Neural cell (in vitro differentiated cells): ENCODE data around the gene CSTB. TPM values are rescaled to one million over a fixed set of nuclear protein-coding genes. Genes with fewer than 3 reads are reported as not detected.
"Not testable (repeated sequence)": the region's sequence is repeated elsewhere in the genome, so short reads cannot be mapped to it uniquely, and the experiment has no call there.

ENCODE experiments used
- H2AFZ ChIP-seq: fragments of 200-600, 300-800 bp; sonication (generic), shearing (Covaris generic); 2 replicates; pipeline ENCODE4 v1.6.0; 2014; ENCODE audit warnings: low read depth, mild to moderate bottlenecking, antibody characterized with exemption, low read length, moderate library complexity
- H3F3A ChIP-seq: fragments of 200-600 bp; shearing (Covaris generic); 2 replicates; pipeline ENCODE4 v1.6.1; 2016; ENCODE audit warnings: mild to moderate bottlenecking, moderate library complexity, mixed read lengths, antibody characterized with exemption, low read length; ENCODE audit not compliant: insufficient read depth, poor library complexity, severe bottlenecking
- H3K27ac ChIP-seq: fragments of 200-600, 300-800 bp; sonication (generic), shearing (Covaris generic); 2 replicates; pipeline ENCODE4 v1.5.1; 2014; ENCODE audit warnings: mild to moderate bottlenecking, low read length, moderate library complexity
- H3K27me3 ChIP-seq: fragments of 300-800, 200-600 bp; sonication (generic), shearing (Covaris generic); 2 replicates; pipeline ENCODE4 v1.6.0; 2014; ENCODE audit warnings: mild to moderate bottlenecking, low read depth, low read length, moderate library complexity; ENCODE audit not compliant: insufficient read depth
- H3K36me3 ChIP-seq: fragments of 300-800, 200-600 bp; sonication (generic), shearing (Covaris generic); 2 replicates; pipeline ENCODE4 v1.5.1; 2014; ENCODE audit warnings: mild to moderate bottlenecking, antibody characterized with exemption, low read length, moderate library complexity; ENCODE audit not compliant: insufficient read depth
- H3K4me2 ChIP-seq: fragments of 300-800, 200-600 bp; sonication (generic), shearing (Covaris generic); 2 replicates; pipeline ENCODE4 v1.6.0; 2014; ENCODE audit warnings: mild to moderate bottlenecking, low read length
- H3K4me3 ChIP-seq: fragments of 300-800, 200-600 bp; sonication (generic), shearing (Covaris generic); 2 replicates; pipeline ENCODE4 v1.5.1; 2014; ENCODE audit warnings: mild to moderate bottlenecking, low read length, moderate library complexity
- H3K79me2 ChIP-seq: fragments of 200-600 bp; shearing (Covaris generic); replicated peaks from 2 replicates; pipeline ENCODE4 v1.6.0; 2014; ENCODE audit warnings: mild to moderate bottlenecking, low read length, moderate library complexity; ENCODE audit not compliant: insufficient read depth
- H3K9ac ChIP-seq: fragments of 300-800, 200-600 bp; sonication (generic), shearing (Covaris generic); 2 replicates; pipeline ENCODE4 v1.6.1; 2016; ENCODE audit warnings: mild to moderate bottlenecking, low read length, mixed read lengths
- H3K9me2 ChIP-seq: fragments of 200-600 bp; shearing (Covaris generic); 2 replicates; pipeline ENCODE4 v1.6.1; 2016; ENCODE audit warnings: mild to moderate bottlenecking, low read length, mixed read lengths; ENCODE audit not compliant: insufficient read depth
- H3K9me3 ChIP-seq: fragments of 200-600, 300-800 bp; sonication (generic), shearing (Covaris generic); 2 replicates; pipeline ENCODE4 v1.6.1; 2016; ENCODE audit warnings: mild to moderate bottlenecking, mixed run types, low read length, moderate library complexity, mixed read lengths
- H4K20me1 ChIP-seq: fragments of 200-600 bp; shearing (Covaris generic); 2 replicates; pipeline ENCODE4 v1.6.1; 2016; ENCODE audit warnings: mild to moderate bottlenecking, mixed run types; ENCODE audit not compliant: insufficient read depth
- CTCF ChIP-seq: fragments of 450-650 bp; IDR thresholded peaks from 2 replicates; pipeline ENCODE4 v1.5.1; 2014; ENCODE audit warnings: antibody characterized with exemption, mild to moderate bottlenecking, moderate library complexity; ENCODE audit not compliant: poor library complexity, severe bottlenecking
- EP300 ChIP-seq: fragments of 450-650 bp; conservative IDR thresholded peaks from 2 replicates; pipeline ENCODE4 v1.6.1; 2014; ENCODE audit warnings: antibody characterized with exemption, mild to moderate bottlenecking, moderate library complexity; ENCODE audit not compliant: poor library complexity, severe bottlenecking
- EZH2 ChIP-seq: fragments of 200-600, 300-800 bp; shearing (Covaris generic), sonication (generic); IDR thresholded peaks from 2 replicates; pipeline ENCODE4 v1.6.1; 2014; ENCODE audit warnings: antibody characterized with exemption, low read length, borderline replicate concordance, mild to moderate bottlenecking; ENCODE audit not compliant: insufficient read depth, poor library complexity, severe bottlenecking
- MXI1 ChIP-seq: fragments of 450-650 bp; conservative IDR thresholded peaks from 2 replicates; pipeline ENCODE4 v1.6.1; 2014; ENCODE audit warnings: antibody characterized with exemption, mild to moderate bottlenecking; ENCODE audit not compliant: poor library complexity, severe bottlenecking
- POLR2AphosphoS5 ChIP-seq: IDR thresholded peaks from 2 replicates; pipeline ENCODE4 v1.6.1; 2012
- RAD21 ChIP-seq: fragments of 450-650 bp; conservative IDR thresholded peaks from 2 replicates; pipeline ENCODE4 v1.6.1; 2014; ENCODE audit warnings: antibody characterized with exemption, mild to moderate bottlenecking, moderate library complexity
- REST ChIP-seq: IDR thresholded peaks from 2 replicates; pipeline ENCODE4 v1.6.1; 2012; ENCODE audit warnings: borderline replicate concordance
- SMC3 ChIP-seq: fragments of 450-650 bp; conservative IDR thresholded peaks from 2 replicates; pipeline ENCODE4 v1.6.1; 2014; ENCODE audit warnings: antibody characterized with exemption, mild to moderate bottlenecking, moderate library complexity; ENCODE audit not compliant: poor library complexity
- TAF1 ChIP-seq: IDR thresholded peaks from 2 replicates; pipeline ENCODE4 v1.6.1; 2012; ENCODE audit warnings: low read depth
- polyA plus RNA-seq: library from polyadenylated mRNA; depleted of rRNA; stranded (reverse); fragments of >200 nt; gene quantifications from 2 replicates; pipeline ENCODE4 v1.2.3, GENCODE V29; 2014

CSTB gene
- polyA plus RNA-seq, 1 donor from 2014 or later = 9.7 TPM

- Histone ChIP-seq H2AFZ (no peak overlapping the region), H3K79me2 (no peaks in the 10 kb centered on the region), H3K4me3 (no peak overlapping the region), H3K27me3 (no peaks in the 10 kb centered on the region), H3K9me2 (no peaks in the 10 kb centered on the region), H3K4me2 (no peak overlapping the region), H3K27ac (no peak overlapping the region), H3K36me3 (no peaks in the 10 kb centered on the region), H3K9me3 (no peaks in the 10 kb centered on the region), H3K9ac (no peak overlapping the region), H3F3A (no peaks in the 10 kb centered on the region), H4K20me1 (no peaks in the 10 kb centered on the region)
- TF ChIP-seq EZH2 (no peak), SMC3 (no peak), RAD21 (no peak), EP300 (no peak), REST (no peak), MXI1 (no peak), CTCF (no peak), POLR2AphosphoS5 (no peak), TAF1 (no peak)
Measured at GRCh38 chr21:43824333-43825241, 48.5 kb upstream of the CSTB start.

DNA sequence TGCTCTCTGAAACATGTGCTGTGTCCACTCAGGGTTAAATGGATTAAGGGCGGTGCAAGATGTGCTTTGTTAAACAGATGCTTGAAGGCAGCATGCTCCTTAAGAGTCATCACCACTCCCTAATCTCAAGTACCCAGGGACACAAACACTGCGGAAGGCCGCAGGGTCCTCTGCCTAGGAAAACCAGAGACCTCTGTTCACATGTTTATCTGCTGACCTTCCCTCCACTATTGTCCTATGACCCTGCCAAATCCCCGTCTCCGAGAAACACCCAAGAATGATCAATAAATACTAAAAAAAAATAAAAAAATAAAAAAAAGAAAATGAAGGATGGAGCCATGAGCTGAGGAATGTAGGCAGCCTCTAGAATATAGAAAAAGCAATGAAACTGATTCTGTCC, 46.6 kb upstream of the CSTB start:
- not testable (repeated sequence) for H3K4me2 ChIP-seq, H3K9me3 ChIP-seq, H3K9ac ChIP-seq, H3K36me3 ChIP-seq, H3K4me3 ChIP-seq, H3K27ac ChIP-seq, H4K20me1 ChIP-seq, H3F3A ChIP-seq, H3K27me3 ChIP-seq, H2AFZ ChIP-seq, H3K9me2 ChIP-seq, H3K79me2 ChIP-seq

GRCh38 chr21:43822166-43822565, 46.1 kb upstream of the CSTB start:
- H3K36me3 ChIP-seq, H3K9me2 ChIP-seq, H3K9ac ChIP-seq, H3K4me3 ChIP-seq, H4K20me1 ChIP-seq, H2AFZ ChIP-seq, H3K27me3 ChIP-seq, H3K79me2 ChIP-seq, H3F3A ChIP-seq, H3K27ac ChIP-seq, H3K9me3 ChIP-seq, H3K4me2 ChIP-seq: not testable (repeated sequence)
